GM20000 (cell line): Measurements from ENCODE around the gene CETP.
"Not testable (repeated sequence)": the region's sequence is repeated elsewhere in the genome, so short reads cannot be mapped to it uniquely, and the experiment has no call there.

Source experiments
- DNase-seq: peaks from one replicate; pipeline ENCODE4 v3.0.0; 2012; ENCODE audit warnings: low spot score
- TF ChIP-seq, protein P1 (sequence below): IDR thresholded peaks from 2 replicates; pipeline ENCODE4 v1.5.1; 2012; ENCODE audit warnings: mild to moderate bottlenecking, control low read depth; ENCODE audit errors: extremely low read depth, missing control alignments

Gene CETP

DNA sequence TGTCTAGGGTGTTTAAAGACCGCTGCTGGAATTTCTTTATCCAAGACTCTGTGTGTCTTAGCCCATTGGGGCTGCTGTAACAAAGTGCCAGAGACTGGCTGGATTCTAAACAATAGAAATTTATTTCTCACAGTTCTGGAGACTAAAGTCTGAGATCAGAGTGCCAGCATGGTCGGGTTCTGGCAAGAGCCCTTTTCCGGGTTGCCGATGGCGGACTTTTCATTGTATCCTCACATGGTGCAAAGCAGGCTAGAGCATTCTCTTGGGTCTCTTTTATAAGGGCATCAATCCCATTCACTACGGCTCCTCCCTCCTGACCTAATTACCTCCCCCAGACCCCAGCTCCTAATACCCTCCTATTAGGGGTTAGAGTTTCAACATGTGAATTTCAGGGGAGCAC is 37.1 kb downstream of the CETP start:
- DNase-seq, result no peak
- TF ChIP-seq, protein P1, sequence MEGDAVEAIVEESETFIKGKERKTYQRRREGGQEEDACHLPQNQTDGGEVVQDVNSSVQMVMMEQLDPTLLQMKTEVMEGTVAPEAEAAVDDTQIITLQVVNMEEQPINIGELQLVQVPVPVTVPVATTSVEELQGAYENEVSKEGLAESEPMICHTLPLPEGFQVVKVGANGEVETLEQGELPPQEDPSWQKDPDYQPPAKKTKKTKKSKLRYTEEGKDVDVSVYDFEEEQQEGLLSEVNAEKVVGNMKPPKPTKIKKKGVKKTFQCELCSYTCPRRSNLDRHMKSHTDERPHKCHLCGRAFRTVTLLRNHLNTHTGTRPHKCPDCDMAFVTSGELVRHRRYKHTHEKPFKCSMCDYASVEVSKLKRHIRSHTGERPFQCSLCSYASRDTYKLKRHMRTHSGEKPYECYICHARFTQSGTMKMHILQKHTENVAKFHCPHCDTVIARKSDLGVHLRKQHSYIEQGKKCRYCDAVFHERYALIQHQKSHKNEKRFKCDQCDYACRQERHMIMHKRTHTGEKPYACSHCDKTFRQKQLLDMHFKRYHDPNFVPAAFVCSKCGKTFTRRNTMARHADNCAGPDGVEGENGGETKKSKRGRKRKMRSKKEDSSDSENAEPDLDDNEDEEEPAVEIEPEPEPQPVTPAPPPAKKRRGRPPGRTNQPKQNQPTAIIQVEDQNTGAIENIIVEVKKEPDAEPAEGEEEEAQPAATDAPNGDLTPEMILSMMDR, result no peak

DNA sequence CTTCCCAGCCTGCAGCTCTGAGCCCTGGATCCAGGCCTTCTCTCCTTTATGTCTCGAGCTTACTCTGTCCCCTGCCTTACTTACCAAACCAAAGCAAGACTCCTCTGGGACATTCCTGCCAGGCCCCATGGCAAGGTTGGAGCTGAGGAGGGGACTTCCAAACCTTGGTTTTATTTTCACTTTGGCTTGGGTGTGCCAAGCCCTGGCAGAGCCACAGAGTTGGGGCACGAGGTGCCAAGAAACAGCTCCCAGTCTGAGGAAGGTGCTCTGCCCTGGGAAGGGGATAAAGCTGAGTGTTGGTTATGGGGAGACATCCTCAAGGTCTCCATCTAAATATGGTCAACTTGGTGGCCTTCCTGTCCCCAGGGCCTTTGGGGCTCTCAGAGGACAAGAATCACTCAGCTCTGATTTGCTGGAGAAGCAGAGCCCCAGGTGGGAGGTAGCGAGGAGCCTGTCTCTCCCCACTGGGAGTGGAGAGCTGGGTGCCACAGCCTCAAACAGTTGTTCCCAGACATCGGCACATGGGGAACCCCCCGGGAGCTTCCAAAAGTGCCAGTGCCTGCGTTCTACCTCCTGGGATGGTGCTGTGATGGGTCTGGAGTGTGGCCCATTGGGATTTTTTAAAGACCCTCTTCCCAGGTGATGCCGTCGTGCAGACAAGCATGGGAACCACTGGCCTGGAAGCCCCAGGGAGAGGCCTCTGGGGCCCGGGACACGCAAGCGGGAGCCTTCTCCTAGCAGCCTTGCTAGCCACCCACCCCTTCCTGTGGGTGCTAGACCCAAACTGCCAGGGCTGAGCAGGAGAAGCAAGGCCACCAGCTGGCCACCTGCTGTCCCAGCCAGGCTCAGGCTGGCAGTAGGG is 37.9 kb downstream of the CETP start:
- DNase-seq, result peak; percentile 58
- TF ChIP-seq, protein P1, result no peak

DNA sequence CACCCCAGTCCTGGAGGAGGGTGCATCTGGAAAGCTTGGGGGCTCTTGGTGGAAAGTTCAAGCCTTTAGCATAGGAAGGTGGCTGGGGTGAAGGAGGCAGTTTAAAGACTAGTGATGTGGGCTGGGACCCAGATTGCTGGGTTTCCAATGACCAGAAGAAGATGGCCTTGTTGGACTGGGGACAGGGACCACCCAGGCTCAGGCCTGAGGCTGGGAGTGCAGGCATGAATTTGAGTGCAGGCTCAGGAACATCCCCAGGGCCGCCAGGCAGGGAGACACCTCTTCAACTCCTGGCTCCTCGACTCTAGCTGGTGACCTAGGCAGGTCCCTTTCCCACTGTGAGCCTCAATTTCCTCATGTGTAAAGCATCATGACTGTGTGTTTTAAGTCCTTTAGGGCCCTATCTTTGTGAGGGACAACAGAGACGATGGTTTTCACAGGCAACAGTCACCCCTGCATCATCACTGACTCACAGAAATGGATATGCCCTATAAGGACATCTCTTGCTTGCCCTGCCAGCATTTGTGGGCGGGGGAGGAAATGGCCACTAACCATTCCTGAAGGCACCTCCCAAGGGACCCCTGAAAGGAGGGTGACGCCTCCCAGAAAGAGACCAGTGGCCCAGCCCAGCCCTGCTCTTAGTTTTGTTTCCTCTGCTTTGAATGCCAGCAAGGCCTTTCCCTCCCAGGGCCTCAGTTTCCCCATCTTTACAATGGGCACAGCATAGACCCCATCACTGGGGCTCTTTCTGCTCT is 38.7 kb downstream of the CETP start:
- TF ChIP-seq, protein P1, result no peak
- DNase-seq, result peak; percentile 52

DNA sequence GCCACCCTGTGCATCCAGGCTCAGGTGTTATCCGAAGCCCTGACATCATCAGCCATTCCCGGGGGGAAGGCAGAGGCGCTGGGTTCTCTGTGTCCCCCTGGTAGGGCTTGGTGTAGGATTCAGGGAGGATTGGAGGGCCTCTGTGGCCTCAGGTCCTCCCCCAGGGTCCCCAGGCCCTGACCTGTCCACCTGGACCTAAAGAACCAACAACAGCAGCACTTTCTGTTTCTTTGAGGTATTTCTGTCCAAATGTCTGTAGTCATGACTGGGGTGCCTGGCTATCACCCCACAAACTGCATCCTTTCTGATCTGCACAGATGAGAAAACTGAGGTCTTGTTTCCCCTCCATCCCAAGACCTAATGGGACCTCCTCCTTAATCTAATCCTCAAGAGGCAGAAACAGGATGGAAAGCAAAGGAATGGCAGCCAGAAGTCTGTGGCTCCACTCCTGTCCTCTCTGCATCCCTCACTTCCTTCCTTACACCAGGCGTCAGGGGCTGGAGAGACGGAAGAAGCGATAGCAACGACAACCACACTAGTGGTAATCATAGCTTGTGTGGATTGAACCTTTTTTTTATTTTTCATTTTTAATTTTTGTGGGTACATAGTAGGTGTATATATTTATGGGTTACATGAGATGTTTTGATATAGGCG is 39.4 kb downstream of the CETP start:
- no peak for DNase-seq
- TF ChIP-seq, protein P1, result no peak

DNA sequence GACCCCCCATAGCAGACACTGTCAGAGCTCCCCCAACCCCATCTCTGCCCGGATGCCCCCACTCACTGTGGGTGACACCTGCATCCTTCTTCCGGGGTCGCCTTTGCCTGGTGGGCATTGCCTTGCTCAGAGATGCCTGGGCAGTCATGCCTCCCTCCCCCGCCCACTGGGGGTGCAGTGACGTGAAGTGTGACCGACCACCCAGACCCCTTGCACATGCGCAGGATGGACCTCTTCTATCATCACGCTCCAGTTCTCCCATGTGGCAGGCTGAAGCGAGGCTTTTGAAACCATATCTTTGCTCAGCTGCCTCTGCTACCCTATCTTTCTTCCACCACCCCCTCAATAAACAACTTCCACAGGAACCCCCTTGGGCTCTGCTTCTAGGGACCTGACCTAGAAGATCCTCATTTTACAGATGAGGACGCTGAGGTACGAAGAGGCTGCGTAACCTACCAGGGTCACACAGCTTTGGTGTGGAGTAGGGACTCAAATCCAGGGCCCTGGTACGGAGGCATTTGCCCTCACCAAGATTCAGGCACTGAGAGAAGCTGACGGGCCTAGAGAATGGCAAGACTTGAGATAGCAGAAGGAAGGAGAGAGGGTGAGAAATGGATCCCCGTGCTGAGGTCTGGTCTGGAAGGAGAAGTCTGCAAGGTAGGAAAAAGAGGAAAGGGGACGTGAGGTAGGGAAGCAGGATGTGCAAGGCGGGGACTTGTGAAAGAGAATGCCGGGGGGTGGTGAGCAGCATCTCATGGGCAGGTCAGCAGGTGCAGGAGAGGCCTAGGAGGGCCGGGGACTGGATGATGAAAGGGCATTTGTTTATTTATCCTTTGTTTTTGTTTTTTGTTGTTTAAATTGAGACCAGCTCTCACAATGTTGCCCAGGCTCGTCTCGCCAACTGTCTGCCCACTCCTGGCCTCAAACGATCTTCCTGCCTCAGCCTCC is 42.0 kb downstream of the CETP start:
- no peak for DNase-seq
- TF ChIP-seq, protein P1, result no peak

DNA sequence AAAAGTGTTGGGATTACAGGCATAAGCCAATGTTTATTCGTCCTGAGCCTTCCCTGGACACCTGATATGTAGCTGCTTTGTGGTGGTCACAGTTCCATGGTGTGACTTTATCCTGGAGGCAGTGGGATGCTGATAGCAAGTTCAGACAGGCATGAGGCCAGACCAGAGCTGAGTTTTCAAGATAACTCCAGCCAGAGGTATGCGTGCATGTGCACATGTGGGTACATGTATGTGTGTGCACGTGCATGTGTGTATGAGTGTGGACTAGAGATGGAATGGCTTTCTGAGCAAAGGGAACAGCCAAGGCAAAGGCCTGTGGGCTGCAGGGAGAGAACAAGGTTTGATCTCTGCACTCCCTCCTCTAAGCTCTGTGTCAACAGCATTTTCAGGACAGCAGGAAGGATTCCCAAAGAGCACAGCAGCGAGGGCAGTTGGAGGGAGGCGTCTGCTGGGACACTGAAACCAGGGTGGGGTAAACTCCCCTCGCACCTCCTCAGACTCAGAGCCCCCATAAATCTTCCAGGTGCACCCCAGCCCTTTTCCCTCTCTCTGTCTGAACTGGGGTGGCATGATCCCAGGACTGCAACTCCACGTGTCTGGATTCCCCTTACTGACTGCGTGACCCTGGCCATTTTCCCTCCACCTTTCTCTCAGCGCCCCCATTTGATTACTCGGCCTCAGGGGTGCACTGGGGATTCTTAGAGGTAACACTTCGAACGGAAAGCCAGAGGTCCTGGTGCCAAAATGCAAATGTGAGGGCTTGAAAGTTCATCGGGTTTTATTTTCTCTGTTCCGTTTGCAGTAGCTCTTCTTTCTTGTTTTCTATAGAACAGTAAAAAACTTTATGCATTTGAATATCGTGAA is 42.9 kb downstream of the CETP start:
- TF ChIP-seq, protein P1, result no peak
- peak; percentile 44 for DNase-seq

DNA sequence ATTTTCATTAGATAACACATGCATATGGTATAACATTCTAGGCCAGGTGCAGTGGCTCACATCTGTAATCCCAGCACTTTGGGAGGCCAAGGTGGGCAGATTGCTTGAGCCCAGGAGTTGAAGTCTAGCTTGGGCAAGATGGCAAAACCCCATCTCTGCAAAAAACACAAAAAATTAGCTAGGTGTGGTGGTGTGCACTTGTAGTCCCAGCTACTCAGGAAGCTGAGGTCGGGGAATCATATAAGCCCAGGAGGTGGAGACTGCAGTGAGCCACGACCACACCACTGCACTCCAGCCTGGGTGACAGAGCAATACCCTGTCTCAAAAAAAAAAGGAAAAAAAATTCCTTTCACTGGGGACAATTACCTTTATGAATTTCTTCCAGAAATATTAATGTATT is 43.8 kb downstream of the CETP start:
- DNase-seq, result not testable (repeated sequence)
